SK-N-MC (cell line): ENCODE data around the gene JUP.

Experiments used
- EZH2 ChIP-seq: fragments of 200-600 bp; sonication (generic); IDR thresholded peaks from one replicate; pipeline ENCODE4 v1.6.1; 2017; ENCODE audit warnings: antibody characterized with exemption
- POLR2AphosphoS5 ChIP-seq: IDR thresholded peaks from 2 replicates; pipeline ENCODE4 v1.6.1; 2012; ENCODE audit warnings: mild to moderate bottlenecking, low read depth, low read length, borderline replicate concordance

GRCh38 chr17:41731836-41732235 is 54.7 kb downstream of the JUP start:
- TF ChIP-seq EZH2 = no peak
- no peak for TF ChIP-seq POLR2AphosphoS5
